ELR (cell line): ENCODE measurements around the gene PTK7.
A peak's percentile ranks its signal among the peaks of the same experiment; 100 is the strongest.
"Not testable (repeated sequence)": the region's sequence is repeated elsewhere in the genome, so short reads cannot be mapped to it uniquely, and the experiment has no call there.

Source experiments
- DNase-seq: peaks from one replicate; pipeline ENCODE4 v3.0.0-alpha.2; 2015; ENCODE audit warnings: low read depth

The PTK7 gene

GRCh38 chr6:43086022-43086658 is 10.0 kb downstream of the PTK7 start:
- DNase-seq = no peak

- no peak for DNase-seq
These were observed 12.5 kb downstream of the PTK7 start for GRCh38 chr6:43088654-43089056.

- no peak for DNase-seq
These were observed 13.4 kb downstream of the PTK7 start for GRCh38 chr6:43089467-43089866.

GRCh38 chr6:43089874-43090558 is 13.9 kb downstream of the PTK7 start:
- DNase-seq = no peak

- DNase-seq = no peak
These were observed 14.4 kb downstream of the PTK7 start for GRCh38 chr6:43090559-43090956.

GRCh38 chr6:43091020-43091419 is 14.9 kb downstream of the PTK7 start:
- DNase-seq = no peak

DNA sequence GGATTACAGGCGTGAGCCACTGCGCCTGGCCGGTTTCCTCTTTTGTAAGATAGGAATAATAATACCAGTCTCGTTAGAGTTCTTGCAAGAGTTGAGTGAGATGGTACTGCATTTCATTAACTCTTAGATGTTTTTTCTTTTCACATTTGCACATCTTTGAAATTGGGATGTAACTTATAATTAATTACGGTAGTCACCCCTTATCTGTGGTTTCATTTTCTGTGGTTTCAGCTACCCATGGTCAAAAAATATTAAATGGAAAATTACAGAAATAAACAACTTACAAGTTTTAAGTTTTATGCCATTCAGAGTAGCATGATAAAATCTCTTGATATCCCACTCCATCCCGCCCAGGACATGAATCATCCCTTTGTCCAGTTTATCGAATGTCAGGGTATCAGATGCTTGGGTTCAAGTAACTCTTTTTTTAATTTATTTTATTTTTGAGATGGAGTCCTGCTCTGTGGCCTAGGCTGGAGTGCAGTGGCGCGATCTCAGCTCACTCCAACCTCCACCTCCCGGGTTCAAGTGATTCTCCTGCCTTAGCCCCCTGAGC is 15.4 kb downstream of the PTK7 start:
- peak; percentile 22 for DNase-seq

DNA sequence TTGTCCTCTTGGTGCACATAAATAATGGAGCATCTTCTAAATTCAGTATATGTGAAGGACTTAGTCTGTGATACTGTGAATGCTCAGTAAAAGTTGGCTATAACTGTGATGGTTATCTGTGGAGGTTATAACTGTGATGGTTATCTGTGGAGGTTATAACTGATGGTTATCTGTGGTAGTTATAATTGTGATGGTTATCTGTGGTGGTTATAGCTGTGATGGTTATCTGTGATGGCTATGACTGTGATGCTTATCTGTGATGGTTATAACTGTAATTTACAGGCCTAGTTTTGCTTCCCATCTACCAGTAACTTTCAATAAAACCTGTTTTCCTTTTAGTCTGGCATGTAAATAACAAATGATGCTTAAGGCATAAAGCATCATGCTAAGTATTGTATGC is 16.5 kb downstream of the PTK7 start:
- DNase-seq = no peak

GRCh38 chr6:43093436-43094289 is 17.5 kb downstream of the PTK7 start:
- DNase-seq = peak; percentile 89

DNA sequence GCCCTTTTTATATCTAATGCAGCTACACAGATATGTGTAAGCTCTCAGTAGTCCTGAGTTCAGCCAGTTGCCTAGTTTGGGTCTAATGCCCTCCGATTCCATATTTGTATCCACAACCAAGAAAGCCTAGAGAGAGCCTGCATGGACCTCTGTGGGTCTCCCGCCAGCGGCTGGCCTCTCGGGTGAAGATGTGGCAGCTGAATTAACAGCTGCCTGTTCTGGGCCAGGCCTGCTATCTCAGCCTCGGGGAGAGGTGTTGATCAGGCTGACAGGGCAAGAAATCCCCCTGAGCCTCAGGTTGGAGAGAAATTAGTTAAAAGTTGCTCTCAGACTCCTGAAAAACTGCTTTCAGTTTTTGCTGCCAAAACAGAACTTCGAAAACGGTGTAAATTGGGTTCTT is 19.8 kb downstream of the PTK7 start:
- peak; percentile 15 for DNase-seq

DNA sequence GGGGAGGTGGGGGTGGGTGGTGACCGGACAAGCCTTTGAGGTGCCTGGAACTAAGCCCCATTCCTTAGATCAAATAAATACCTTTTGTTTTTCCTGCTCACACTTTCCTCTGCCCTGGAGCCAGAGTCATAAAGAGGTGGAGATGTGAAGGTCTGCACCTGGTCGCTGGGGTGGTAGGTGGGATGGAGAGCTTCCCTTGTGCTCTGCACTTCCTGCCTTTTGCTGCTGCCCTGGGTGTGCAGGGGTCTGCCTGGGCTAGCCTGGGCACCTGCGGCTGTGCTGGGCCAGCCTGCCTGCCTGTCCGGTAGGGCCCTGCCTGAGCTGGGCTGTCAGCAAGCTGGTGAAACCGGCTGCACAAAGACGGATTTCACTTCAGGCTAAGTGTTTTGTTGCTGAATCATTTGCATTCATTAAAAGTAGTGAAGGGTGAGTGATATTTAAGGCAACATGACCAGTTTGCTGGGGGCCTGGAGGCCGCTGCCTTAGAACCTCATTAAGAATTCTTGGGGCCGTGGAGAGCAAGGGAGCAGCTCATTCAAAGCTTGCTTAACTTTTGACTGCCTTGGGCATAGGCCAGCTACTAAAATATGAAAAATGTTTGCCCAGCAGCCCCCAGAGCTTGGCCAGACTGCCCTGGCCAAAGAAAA is 20.5 kb downstream of the PTK7 start:
- DNase-seq = peak; percentile 84

GRCh38 chr6:43097098-43097489 is 21.0 kb downstream of the PTK7 start:
- DNase-seq = peak; percentile 30

- DNase-seq = no peak
These were observed 21.4 kb downstream of the PTK7 start for GRCh38 chr6:43097502-43097901.

DNA sequence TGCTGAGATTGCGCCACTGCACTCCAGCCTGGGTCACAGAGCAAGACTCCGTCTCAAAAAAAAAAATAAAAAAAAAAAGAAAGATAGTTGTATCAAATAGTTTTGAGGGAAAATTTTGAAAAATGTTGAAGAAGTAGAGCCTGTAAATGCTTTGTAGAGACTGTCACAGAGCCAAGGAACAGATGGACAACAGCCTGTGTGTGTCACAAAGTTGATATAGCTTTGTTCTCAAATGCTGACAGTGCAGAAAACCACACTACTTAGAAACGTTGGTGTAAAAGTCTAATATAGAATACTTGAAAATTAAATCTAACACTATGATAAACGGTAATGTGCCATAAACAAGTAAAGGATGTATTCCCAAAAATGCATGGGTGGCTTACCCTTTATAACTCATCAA is 25.4 kb downstream of the PTK7 start:
- no peak for DNase-seq

DNA sequence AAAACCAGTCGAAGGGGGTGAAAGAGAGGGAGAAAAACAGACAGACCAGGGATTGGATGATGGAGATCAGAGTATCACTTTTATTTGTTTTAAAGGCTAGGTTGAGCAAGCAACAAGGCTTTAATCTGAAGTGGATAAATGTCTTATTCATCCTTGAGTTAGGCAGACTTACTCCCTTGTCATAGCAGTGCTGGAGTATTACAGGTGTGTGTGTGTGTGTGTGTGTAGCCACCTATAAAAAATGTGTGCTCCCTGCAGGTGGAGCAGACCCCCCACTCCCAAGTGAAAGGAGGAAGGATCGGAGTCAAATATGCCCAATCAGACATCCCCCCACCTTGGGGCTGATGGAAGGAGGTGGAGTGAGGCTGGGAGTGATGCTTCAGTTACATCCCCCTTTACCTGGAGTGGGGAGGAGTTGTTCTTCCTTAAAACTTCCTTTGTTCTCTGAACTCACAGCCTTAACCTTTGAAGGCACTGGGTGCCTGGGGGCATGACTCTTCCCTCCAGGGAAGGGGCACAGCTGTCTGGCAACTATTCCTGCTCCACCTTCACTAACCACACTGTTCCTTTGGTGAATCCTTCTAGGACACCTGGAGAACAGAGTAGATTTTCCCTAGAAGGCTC is 27.3 kb downstream of the PTK7 start:
- no peak for DNase-seq

DNA sequence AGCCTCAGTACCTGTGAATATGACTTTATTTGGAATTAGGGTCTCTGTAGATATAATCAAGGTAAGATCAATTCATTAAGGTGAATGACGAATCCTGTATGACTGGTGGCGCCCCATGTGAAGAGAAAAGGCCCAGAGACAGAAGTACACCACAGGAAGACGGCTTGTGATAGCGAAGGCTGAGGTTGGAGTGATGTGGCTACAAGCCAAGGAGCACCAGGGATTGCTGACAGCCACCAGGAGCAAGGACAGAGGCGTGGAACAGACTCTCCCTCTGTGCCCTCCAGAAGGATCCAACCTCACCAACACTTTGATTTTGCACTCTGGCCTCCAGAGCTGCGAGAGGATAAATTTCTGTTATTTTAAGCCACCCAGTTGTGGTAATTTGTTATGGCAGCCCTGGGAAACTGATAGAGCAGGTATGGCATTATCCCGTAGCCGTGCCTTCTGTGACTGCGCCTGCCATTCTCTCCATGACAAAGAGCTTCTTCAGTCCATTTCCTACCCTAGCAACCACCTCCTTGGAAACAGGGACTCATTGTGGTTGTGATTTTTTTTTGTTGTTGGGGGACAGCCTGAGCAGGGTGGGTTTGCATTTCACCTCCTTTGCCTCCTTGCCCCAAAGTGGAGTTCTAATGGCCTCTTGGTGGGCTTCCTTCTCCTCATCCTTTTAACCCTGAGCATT is 29.6 kb downstream of the PTK7 start:
- DNase-seq = no peak

DNA sequence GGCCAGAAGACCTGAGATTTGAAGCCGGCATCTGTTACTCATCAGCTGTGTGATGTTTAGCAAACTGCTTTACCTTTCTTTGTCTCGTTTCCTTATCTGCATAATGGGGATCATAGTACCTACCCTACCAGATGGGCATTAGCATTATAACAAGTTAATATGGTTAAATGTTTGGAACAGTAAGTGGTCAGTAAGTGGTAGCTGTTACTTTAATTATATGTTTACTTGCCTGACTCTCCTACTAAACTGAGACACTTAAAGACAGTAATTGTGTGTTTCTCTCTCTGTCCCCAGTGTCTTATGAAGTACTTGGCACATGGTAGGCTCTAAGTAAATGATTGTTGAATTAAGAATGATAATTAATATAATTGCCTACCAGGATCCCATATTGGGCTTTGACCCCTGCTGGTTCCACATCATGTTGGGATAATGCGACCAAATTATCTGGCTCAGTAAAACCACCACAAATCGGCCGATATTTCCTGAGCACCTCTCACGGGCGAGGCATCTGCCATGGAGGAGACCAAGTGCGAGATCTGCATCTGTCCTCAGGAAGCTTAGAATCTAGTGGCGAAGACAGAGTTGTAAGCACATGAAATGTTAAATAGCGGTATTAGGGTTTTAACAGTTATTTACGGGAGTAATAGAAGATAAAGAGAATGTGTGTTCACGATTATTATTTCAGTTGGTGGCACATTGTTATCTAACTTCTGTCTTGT is 31.4 kb downstream of the PTK7 start:
- DNase-seq = no peak

DNA sequence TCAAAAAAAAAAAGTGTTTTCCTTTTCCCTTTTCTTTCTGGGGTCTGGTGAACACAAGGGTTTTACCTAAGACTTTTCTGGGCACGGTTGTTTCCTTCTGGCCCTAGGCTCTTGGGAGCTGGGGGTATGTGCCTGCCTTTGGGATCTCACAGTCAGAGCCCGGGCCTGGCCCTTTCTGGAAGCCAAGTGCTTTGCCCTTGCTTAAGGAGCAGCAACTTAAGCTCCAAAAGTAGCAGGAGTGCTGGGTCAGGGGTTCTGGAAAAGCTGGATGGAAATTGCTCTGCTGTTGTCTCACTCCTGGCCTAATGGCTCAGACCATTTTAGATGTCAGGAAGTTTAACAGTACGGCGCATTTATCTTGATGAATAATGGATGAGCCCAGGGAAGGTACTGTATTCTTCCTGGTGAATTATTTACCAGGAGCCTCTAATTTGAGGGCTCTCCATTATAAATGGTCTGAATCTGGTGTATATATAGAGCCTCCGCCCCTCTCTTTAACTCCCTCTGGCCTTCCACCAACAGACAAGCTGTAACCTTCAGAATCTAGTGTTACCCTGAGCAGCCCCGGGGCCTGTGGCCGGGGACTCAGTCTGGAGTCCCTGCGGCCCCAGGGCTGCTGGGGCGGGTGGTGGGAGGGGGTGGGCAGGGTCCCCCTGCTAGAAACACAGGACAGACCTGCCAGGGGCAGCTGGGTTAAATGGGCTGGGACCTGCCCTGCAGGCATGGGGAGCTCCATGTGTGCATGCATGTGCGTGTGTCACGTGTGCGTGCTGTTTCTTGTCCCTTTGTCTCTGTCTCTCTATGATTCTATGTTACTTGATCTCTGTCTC is 37.5 kb downstream of the PTK7 start:
- DNase-seq = no peak

- DNase-seq = no peak
These were observed 39.3 kb downstream of the PTK7 start for GRCh38 chr6:43115365-43115764.

GRCh38 chr6:43117466-43117865 is 41.4 kb downstream of the PTK7 start:
- DNase-seq = not testable (repeated sequence)
